GM12878 (cell line): ENCODE measurements around the gene PRKCE. TPM values are rescaled to one million over a fixed set of nuclear protein-coding genes. Genes with fewer than 3 reads are reported as not detected.

ENCODE experiments used
- ATAC-seq: fragments of 200-7000 bp; cut with Tn5 transposase; 3 replicates; pipeline ENCODE4 v1.9.1; 2020; ENCODE audit warnings: mild to moderate bottlenecking, moderate library complexity
- BruUV-seq: library from RNA; stranded (reverse); fragments of 400-500 nt; replicated peaks from 2 replicates; lab custom pipeline; 2021; lab: Mats Ljungman, UMichigan
- CTCF ChIA-PET: fragments of 300-600 bp; sonication (Branson Sonifier 250); formaldehyde crosslinking; extraction: SDS; loops from one replicate; lab custom pipeline; 2021; ENCODE audit warnings: inconsistent platforms; lab: Yijun Ruan, JAX
- POLR2A ChIA-PET: fragments of 350-600 bp; formaldehyde crosslinking; extraction: SDS; loops from one replicate; lab custom pipeline; 2021; ENCODE audit warnings: inconsistent platforms; lab: Charles Lee
- RAD21 ChIA-PET: fragments of 300-600 bp; sonication (Branson Sonifier 250); formaldehyde crosslinking; loops from one replicate; lab custom pipeline; 2023; ENCODE audit warnings: antibody characterized with exemption; ENCODE audit not compliant: unreplicated experiment; lab: Charles Lee
- SMC1A ChIA-PET: fragments of 300-600 bp; sonication (Branson Sonifier 250); formaldehyde crosslinking; loops from one replicate; lab custom pipeline; 2023; ENCODE audit not compliant: unreplicated experiment, uncharacterized antibody; lab: Charles Lee
- DNase-seq: peaks from one replicate; pipeline ENCODE4 v3.0.0-alpha.2; 2011; ENCODE audit warnings: low read depth, low spot score
- FAIRE-seq: peaks from 3 replicates; lab custom pipeline; 2011; peaks lifted over from hg19 to GRCh38; lab: Jason Lieb, UNC
- H2AFZ ChIP-seq: 2 replicates; pipeline ENCODE4 v1.6.0; 2011; ENCODE audit warnings: low read depth, low read length, control low read depth; ENCODE audit not compliant: control insufficient read depth
- H3K27ac ChIP-seq: 2 replicates; pipeline ENCODE4 v1.5.1; 2011; ENCODE audit warnings: control low read depth; ENCODE audit not compliant: control insufficient read depth, insufficient read depth
- H3K27me3 ChIP-seq, 2 experiments: replicated peaks in 1 of 2; 2 replicates each; pipeline versions ENCODE4 v1.6.0 to v1.6.1; 2011; ENCODE audit warnings: low read length in 1 of 2; ENCODE audit not compliant: control insufficient read depth in 2 of 2, insufficient read depth in 2 of 2
- H3K36me3 ChIP-seq, 2 experiments: 2 replicates each; pipeline ENCODE4 v1.5.1; 2011; ENCODE audit warnings: low read length in 1 of 2; ENCODE audit not compliant: control insufficient read depth in 2 of 2, insufficient read depth in 2 of 2
- H3K4me1 ChIP-seq: 2 replicates; pipeline ENCODE4 v1.6.1; 2011; ENCODE audit warnings: mild to moderate bottlenecking, low read length, moderate library complexity, mixed read lengths; ENCODE audit not compliant: control insufficient read depth, insufficient read depth
- H3K4me2 ChIP-seq: 2 replicates; pipeline ENCODE4 v1.6.0; 2011; ENCODE audit warnings: control low read depth; ENCODE audit not compliant: control insufficient read depth, insufficient read depth
- H3K4me3 ChIP-seq: fragments of 200-600 bp; sonication (generic); 2 replicates; pipeline ENCODE4 v1.5.1; 2016
- H3K79me2 ChIP-seq: 2 replicates; pipeline ENCODE4 v1.6.0; 2011; ENCODE audit warnings: low read length; ENCODE audit not compliant: control insufficient read depth, insufficient read depth
- H3K9ac ChIP-seq: 2 replicates; pipeline ENCODE4 v1.8.0; 2011; ENCODE audit warnings: low read length, control low read depth, mixed read lengths; ENCODE audit not compliant: control insufficient read depth, insufficient read depth
- H3K9me3 ChIP-seq: replicated peaks from 3 replicates; pipeline ENCODE4 v1.5.1; 2011; ENCODE audit warnings: mild to moderate bottlenecking, low read length; ENCODE audit not compliant: control insufficient read depth, insufficient read depth
- H4K20me1 ChIP-seq: 2 replicates; pipeline ENCODE4 v1.6.0; 2011; ENCODE audit not compliant: control insufficient read depth, insufficient read depth
- BCL11A ChIP-seq: IDR thresholded peaks from 2 replicates; pipeline ENCODE4 v1.6.1; 2011; ENCODE audit warnings: low read depth, low read length
- BCL3 ChIP-seq: IDR thresholded peaks from 2 replicates; pipeline ENCODE4 v1.6.1; 2011; ENCODE audit warnings: borderline replicate concordance, low read depth, mild to moderate bottlenecking, moderate library complexity, low read length; ENCODE audit not compliant: insufficient read depth, poor library complexity, severe bottlenecking
- CHD1 ChIP-seq: IDR thresholded peaks from 2 replicates; pipeline ENCODE4 v1.6.1; 2012; ENCODE audit warnings: low read depth, low read length, improper control_type of control experiment
- IRF4 ChIP-seq: IDR thresholded peaks from 2 replicates; pipeline ENCODE4 v1.6.1; 2011; ENCODE audit warnings: low read depth, low read length
- LARP7 ChIP-seq: fragments of 450-650 bp; IDR thresholded peaks from 2 replicates; pipeline ENCODE4 v1.6.1; 2017; ENCODE audit warnings: mild to moderate bottlenecking
- MYB ChIP-seq: fragments of 150-350 bp; IDR thresholded peaks from 2 replicates; pipeline ENCODE4 v1.6.1; 2014; ENCODE audit warnings: mild to moderate bottlenecking, low read depth, low read length, borderline replicate concordance
- NBN ChIP-seq: fragments of 450-650 bp; IDR thresholded peaks from 2 replicates; pipeline ENCODE4 v1.6.1; 2016
- POLR2AphosphoS2 ChIP-seq: IDR thresholded peaks from 2 replicates; pipeline ENCODE4 v1.6.1; 2011; ENCODE audit warnings: low read depth, mild to moderate bottlenecking, low read length, improper control_type of control experiment, moderate library complexity
- SKIL ChIP-seq: fragments of 450-650 bp; IDR thresholded peaks from 2 replicates; pipeline ENCODE4 v1.6.1; 2017; ENCODE audit warnings: mild to moderate bottlenecking, low read depth, inconsistent platforms; ENCODE audit not compliant: poor library complexity, severe bottlenecking
- SREBF2 ChIP-seq: IDR thresholded peaks from 2 replicates; pipeline ENCODE4 v1.6.1; 2012; ENCODE audit warnings: mild to moderate bottlenecking, low read length
- WGBS: methylation state at CpG from one replicate; pipeline ENCODE4 v1.1.6; 2016; ENCODE audit warnings: low lambda C conversion rate; ENCODE audit not compliant: insufficient replicate concordance, insufficient coverage; ENCODE audit errors: missing lambda C conversion rate; 5-methylcytosine and 5-hydroxymethylcytosine counted together
- in situ Hi-C: fragments of 300-500 bp; cut with MboI; formaldehyde crosslinking; loops from 9 replicates; pipeline ENCODE4 v1.14.3; 2018; ENCODE audit warnings: mixed read lengths
- intact Hi-C: fragments of 100-400 bp; cut with micrococcal nuclease; formaldehyde crosslinking; loops from one replicate; pipeline ENCODE4 v1.14.2; 2022; ENCODE audit not compliant: unreplicated experiment
- polyA plus RNA-seq, 11 experiments: library from polyadenylated mRNA; depleted of rRNA in 4 of 11; unstranded in 6 of 11; stranded (reverse) in 5 of 11; fragments of >200 nt; fragmentation: Nextera tagmentation in 4 of 11; fragmentation: Illumina TruSeq in 1 of 11; extraction: Ambion mirVana in 4 of 11; extraction: Trizol in 1 of 11; gene quantifications; 1 replicate in 1 of 11; 2 replicates in 10 of 11; pipeline versions ENCODE4 v1.2.1 to v1.2.3, GENCODE V29; 2011 to 2016; ENCODE audit warnings: inconsistent platforms in 2 of 11, missing spikeins in 2 of 11, low read depth in 1 of 11
- total RNA-seq, 4 experiments: library from RNA; depleted of rRNA in 3 of 4; stranded (reverse); fragments of >200 nt in 3 of 4; fragmentation: Illumina TruSeq in 1 of 4; extraction: Trizol in 1 of 4; gene quantifications; 2 replicates each; pipeline versions ENCODE4 v1.2.1 to v1.2.3, GENCODE V29; 2013 to 2021
- TF ChIP-seq, protein P1 (sequence below): fragments of 450-650 bp; IDR thresholded peaks from 2 replicates; pipeline ENCODE4 v1.6.1; 2017; ENCODE audit warnings: borderline replicate concordance
- TF ChIP-seq, protein P2 (sequence below): IDR thresholded peaks from 2 replicates; pipeline ENCODE4 v1.6.1; 2012; ENCODE audit warnings: low read depth, low read length, improper control_type of control experiment

PRKCE gene
- total and polyA plus RNA-seq, 10 of the 15 experiments (the other 5 are each of a cell fraction or from before 2014, with no cell fraction given), result 2.6 to 28.2 (median 11.3) TPM

- Histone ChIP-seq H3K4me3 (no peak overlapping the region), H3K9me3 (peaks cover 2% of the 10 kb centered on the region; the same call in 2 of the 3 replicates), H3K4me2 (no peak overlapping the region), H3K36me3 (no peaks in the 10 kb centered on the region; a peak in 1 of 4 replicates), H4K20me1 (no peaks in the 10 kb centered on the region), H3K27ac (no peak overlapping the region), H3K79me2 (0 out of 2 replicates have a peak, but pooled peaks cover 2% of the 10 kb centered on the region), H2AFZ (no peak overlapping the region), H3K9ac (no peak overlapping the region)
- no peak for DNase-seq
- CTCF ChIA-PET, result interaction anchor here (1.0 to 2.1 kb wide), 3 partner anchors 10 to 35 kb away, joined by 3 to 6 read pairs (median 3); no protein-coding TSS in a partner anchor
- POLR2A ChIA-PET, result interaction anchor here (0.6 to 0.8 kb wide), 5 partner anchors 14 to 115 kb away, joined by 3 to 5 read pairs (median 3); no protein-coding TSS in a partner anchor
- in situ Hi-C loops, result no loop called here
- ATAC-seq, result no peak
- intact Hi-C loops, result no loop called here
- TF ChIP-seq CHD1 (no peak), SREBF2 (no peak), LARP7 (no peak), SKIL (no peak), POLR2AphosphoS2 (no peak), NBN (no peak), BCL11A (no peak), IRF4 (no peak), BCL3 (no peak), MYB (no peak)
- TF ChIP-seq, protein P1, sequence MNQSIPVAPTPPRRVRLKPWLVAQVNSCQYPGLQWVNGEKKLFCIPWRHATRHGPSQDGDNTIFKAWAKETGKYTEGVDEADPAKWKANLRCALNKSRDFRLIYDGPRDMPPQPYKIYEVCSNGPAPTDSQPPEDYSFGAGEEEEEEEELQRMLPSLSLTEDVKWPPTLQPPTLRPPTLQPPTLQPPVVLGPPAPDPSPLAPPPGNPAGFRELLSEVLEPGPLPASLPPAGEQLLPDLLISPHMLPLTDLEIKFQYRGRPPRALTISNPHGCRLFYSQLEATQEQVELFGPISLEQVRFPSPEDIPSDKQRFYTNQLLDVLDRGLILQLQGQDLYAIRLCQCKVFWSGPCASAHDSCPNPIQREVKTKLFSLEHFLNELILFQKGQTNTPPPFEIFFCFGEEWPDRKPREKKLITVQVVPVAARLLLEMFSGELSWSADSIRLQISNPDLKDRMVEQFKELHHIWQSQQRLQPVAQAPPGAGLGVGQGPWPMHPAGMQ, result no peak
- TF ChIP-seq, protein P2, sequence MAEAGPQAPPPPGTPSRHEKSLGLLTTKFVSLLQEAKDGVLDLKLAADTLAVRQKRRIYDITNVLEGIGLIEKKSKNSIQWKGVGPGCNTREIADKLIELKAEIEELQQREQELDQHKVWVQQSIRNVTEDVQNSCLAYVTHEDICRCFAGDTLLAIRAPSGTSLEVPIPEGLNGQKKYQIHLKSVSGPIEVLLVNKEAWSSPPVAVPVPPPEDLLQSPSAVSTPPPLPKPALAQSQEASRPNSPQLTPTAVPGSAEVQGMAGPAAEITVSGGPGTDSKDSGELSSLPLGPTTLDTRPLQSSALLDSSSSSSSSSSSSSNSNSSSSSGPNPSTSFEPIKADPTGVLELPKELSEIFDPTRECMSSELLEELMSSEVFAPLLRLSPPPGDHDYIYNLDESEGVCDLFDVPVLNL, result no peak
- TF ChIP-seq, all 136 proteins: peak for 0
- peaks cover 9% of the 10 kb centered on the region for H3K4me1 ChIP-seq
- RAD21 ChIA-PET, result interaction anchor here (0.9 kb wide), 2 partner anchors 35 to 175 kb away, joined by 3 to 4 read pairs; no protein-coding TSS in a partner anchor
- no TSS peak for BruUV-seq
- no peaks in the 10 kb centered on the region for H3K27me3 ChIP-seq
- 80% methylated on average over 12 of the region's 12 CpGs for WGBS
- SMC1A ChIA-PET, result interaction anchor here (0.7 to 1.9 kb wide), 7 partner anchors 15 to 301 kb away, joined by 3 to 8 read pairs (median 3); no protein-coding TSS in a partner anchor
- FAIRE-seq, result no peak
These were observed 92.3 kb downstream of the PRKCE start for GRCh38 chr2:45743531-45744396.
